GM13976 (cell line): ENCODE measurements around the gene SMCO2.
"Not testable (repeated sequence)": the region's sequence is repeated elsewhere in the genome, so short reads cannot be mapped to it uniquely, and the experiment has no call there.

Experiments used
- DNase-seq: peaks from one replicate; pipeline ENCODE4 v3.0.0; 2012; ENCODE audit warnings: low spot score
- in situ Hi-C: fragments of 300-500 bp; cut with MboI; formaldehyde crosslinking; loops from one replicate; pipeline ENCODE4 v1.12.0; 2022; ENCODE audit warnings: low sequenced_read_pairs, mixed read lengths, inconsistent platforms; ENCODE audit not compliant: unreplicated experiment
- TF ChIP-seq, protein P1 (sequence below): IDR thresholded peaks from 2 replicates; pipeline ENCODE4 v1.5.1; 2012; ENCODE audit warnings: borderline replicate concordance, mild to moderate bottlenecking; ENCODE audit not compliant: insufficient read depth; ENCODE audit errors: extremely low read depth, missing control alignments, control extremely low read depth

SMCO2 gene

DNA sequence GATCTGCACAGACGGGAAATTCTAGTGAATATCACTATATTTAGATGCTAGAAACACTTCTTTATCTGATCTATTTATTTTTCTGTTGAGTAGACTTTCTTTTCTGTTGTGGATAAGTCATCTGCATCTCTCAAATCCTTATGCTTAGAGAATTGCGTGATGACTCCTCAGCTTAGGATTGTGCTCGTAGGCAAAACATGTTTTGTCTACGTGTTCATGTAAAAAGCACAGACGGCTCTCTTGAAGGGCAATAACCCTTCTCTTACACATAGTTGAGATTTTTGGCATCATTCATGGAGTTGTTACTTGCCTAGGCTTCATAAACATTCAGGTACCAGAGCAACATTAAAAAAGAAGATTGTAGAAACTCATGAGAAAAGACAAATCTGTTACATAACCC is 96.1 kb downstream of the SMCO2 start:
- TF ChIP-seq, protein P1, sequence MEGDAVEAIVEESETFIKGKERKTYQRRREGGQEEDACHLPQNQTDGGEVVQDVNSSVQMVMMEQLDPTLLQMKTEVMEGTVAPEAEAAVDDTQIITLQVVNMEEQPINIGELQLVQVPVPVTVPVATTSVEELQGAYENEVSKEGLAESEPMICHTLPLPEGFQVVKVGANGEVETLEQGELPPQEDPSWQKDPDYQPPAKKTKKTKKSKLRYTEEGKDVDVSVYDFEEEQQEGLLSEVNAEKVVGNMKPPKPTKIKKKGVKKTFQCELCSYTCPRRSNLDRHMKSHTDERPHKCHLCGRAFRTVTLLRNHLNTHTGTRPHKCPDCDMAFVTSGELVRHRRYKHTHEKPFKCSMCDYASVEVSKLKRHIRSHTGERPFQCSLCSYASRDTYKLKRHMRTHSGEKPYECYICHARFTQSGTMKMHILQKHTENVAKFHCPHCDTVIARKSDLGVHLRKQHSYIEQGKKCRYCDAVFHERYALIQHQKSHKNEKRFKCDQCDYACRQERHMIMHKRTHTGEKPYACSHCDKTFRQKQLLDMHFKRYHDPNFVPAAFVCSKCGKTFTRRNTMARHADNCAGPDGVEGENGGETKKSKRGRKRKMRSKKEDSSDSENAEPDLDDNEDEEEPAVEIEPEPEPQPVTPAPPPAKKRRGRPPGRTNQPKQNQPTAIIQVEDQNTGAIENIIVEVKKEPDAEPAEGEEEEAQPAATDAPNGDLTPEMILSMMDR = no peak
- no peak for DNase-seq
- in situ Hi-C loops = no loop called here

DNA sequence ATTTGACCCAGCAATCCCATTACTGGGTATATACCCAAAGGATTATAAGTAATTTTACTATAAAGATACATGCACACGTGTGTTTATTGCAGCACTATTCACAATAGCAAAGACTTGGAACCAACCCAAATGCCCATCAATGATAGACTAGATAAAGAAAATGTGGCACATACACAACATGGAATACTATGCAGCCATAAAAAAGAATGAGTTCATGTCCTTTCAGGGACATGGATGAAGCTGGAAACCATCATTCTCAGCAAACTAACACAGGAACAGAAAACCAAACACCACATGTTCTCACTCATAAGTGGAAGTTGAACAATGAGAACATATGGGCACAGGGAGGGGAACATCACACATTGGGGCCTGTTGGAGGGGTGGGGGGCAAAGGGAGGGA is 98.3 kb downstream of the SMCO2 start:
- DNase-seq, in situ Hi-C loops: not testable (repeated sequence)

DNA sequence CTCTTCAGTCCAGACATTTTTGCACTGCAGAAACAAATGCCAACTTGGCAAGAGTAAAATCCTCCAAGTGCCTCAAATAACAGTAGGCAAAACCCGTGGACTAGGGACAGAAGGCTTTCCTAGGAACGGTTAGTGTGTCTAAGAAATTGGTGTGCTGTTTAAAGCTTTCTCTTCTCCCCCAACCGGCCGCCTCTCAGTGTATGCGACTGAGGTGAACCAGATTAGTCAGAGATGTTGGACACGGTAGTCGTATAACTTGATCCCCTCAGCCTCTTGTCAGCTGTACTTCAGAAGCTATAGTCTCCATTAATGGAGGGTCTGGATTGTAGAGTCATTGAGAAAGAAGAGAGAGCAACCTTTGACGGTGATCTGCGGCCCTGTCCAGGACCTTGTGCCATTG is 99.1 kb downstream of the SMCO2 start:
- in situ Hi-C loops = no loop called here
- TF ChIP-seq, protein P1 = no peak
- DNase-seq = no peak

DNA sequence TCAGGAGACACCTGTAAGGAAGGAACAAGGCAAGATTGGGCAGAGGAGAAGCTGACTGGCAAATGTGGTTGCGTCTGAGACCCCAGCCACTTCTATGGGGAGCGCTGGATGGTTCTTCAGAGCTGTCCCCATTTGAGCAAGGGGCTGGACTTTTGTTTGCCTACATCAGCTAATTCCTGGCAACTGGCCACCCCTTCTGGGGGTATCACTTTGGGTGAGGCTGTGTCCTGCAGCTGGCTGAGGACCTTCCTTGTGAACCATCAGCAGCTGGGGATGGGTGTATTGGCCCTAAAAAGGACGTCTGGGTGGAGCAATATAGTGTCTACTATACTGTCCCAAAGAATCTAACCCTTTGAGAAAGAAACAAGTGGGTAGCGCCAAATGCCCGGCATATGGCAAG is 101.1 kb downstream of the SMCO2 start:
- in situ Hi-C loops = no loop called here
- TF ChIP-seq, protein P1 = no peak
- no peak for DNase-seq

DNA sequence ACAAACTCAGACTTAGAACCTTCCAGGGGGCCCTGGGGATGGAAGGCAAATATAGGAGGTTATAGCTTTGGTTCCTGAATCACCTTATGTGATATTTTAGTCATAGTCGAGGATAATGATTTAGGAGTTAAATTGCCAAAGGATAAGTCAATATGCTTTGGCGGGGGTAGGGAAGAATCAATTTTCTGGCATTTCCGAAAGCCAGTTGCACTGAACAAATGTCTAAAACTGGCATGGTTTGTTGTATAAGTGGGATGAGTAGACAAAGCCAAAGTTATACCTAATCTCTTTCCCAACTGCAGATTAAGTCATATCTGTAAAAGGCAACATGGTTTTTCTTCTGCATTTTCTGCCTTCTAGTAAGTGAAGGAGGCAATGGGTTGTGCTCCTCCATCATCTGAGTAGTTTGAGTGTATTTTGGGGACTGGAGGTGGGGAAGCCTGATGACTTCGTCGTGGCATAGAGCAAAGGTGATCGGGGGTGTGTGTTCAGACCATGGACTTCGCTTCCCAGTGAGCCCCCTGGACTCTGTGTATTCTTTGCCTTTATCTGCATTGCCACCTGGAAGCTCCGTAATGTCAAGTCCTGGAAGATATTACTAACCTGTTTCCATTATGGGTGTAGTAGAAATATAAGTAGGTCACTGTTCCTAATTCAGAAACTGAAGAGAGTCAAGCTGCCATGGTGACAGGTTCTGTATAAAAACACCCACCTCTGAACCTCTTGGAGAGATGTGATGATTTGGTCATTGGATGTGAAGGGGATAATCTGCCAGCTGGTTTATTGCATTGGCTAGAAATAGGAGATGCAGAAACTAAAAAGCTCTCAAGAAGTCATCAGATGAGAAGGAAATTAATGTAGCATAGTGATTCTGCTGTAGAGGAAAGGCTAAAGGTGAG is 102.0 kb downstream of the SMCO2 start:
- in situ Hi-C loops = no loop called here
- TF ChIP-seq, protein P1 = no peak
- DNase-seq = no peak

DNA sequence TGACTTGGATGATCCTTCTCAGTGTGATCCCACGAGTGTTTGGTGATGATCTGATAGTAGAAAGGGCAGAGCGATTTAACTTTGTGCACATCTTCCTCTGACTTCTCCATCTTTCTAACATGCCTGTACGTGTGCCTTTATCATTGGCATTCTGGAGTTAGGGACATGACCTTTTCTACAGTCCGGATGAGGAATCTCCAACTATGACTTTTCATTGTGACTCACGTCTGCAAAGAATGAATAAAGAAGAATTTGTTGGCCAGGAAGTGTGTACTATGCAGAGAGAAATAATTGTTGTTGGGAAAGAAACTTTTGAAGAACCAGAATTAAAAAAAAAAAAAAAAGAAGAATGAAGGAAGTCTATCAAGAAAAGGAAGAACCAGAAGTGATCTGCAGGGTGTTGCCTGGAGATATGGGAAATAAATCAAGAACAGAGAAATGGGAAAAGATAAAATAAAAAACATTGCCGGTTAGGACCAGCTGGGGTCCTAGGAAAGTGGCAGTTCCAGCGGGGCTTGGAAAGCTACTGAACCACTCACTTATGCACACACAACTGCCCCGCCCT is 102.8 kb downstream of the SMCO2 start:
- in situ Hi-C loops = no loop called here
- no peak for DNase-seq
- TF ChIP-seq, protein P1 = no peak
